Retina (tissue), 1 donor: Measurements from ENCODE around the gene ABCA6.
A peak's percentile ranks its signal among the peaks of the same experiment; 100 is the strongest.
"Not testable (repeated sequence)": the region's sequence is repeated elsewhere in the genome, so short reads cannot be mapped to it uniquely, and the experiment has no call there.

Experiments
- DNase-seq: peaks from one replicate; pipeline ENCODE4 v3.0.0-alpha.2; 2016

The ABCA6 gene

GRCh38 chr17:69070378-69071232, 71.1 kb downstream of the ABCA6 start:
- not testable (repeated sequence) for DNase-seq

- no peak for DNase-seq
Measured at GRCh38 chr17:69069226-69069750, 72.4 kb downstream of the ABCA6 start.

DNA sequence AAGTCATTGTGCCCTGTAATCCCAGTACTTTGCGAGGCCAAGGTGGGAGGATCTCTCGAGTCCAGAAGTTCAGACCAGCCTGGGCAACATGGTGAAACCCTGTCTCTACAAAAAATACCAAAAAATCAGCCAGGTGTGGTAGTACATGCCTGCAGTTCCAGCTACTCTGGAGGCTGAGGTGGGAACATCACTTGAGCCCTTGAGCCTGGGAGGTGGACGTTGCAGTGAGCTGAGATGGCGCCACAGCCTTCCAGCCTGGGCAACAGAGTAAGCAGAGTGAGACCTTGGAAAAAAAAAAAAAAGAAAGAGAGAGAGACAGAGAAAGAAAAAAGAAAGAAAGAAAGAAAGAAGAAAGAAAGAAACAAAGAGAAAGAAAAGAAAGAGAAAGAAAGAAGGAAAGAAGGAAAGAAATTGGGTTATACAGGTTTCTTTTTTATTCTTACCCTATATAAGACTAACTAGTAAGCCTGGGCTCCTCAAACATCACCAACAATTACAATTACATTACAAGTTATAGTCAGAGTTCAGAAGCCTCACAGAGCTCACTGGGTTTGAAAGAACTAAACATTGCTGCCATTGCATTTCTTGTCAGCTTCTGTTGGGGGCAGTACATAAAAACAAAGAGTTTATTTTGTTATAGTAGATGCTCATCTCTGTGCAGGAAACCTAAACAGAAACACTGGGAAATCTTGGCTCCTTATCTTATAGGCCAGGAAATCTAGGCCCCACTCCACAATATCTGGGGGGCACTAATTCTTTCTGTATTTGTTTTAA, 74.2 kb downstream of the ABCA6 start:
- no peak for DNase-seq

- DNase-seq: no peak
Measured at GRCh38 chr17:69066482-69066881, 75.2 kb downstream of the ABCA6 start.

- no peak for DNase-seq
Measured at GRCh38 chr17:69065113-69065512, 76.6 kb downstream of the ABCA6 start.

GRCh38 chr17:69064476-69064875, 77.2 kb downstream of the ABCA6 start:
- no peak for DNase-seq

DNA sequence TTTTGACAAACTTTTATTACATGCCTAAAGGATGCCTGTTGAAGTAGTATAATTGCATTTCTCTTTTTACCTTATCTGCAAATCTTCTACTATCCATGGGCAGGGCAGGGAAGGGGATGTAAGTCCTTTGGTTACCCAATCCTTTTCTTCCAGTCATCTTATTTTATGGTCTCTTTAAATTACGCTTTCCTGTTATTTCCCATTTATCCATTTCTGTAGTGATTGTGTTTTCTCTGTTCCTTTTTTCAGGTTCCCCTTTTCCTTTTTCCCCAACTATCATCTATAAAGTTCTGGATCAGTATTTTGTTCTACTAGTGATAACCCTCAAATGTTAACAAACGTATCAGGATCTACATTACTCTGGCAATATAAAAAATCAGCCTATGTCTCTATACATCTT, 77.7 kb downstream of the ABCA6 start:
- DNase-seq: no peak

DNA sequence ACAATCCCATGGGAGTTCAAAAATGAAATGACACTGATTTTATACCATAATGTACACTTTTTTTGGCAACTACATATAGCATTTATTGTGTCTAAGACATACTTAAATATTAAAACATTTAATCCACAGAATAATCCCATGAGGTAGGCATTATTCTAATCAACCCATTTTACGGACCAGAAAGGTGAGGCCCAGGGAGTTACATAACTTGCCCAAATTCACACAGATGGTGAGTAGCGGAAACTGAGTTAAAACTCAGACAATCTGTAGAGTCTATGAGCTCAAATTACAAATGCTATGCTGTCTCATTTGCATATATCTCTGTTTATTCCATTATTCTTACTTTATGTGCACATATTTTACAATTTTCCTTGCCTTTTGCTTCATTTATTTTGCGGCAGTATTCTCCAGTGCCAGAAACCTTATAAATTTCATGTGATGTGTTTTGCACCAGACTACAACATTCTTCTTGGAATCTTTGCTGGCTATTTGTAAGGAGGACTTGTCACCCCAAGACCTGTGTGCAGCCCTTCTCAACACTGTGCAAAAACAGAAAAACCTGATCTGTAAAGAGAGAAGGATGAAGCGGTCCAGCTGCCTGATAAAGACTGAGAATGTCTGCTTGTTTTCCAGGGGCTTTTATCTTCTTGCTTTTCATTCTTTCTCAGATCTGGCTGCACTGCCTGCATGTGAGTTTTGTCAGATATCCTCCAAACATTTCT, 78.7 kb downstream of the ABCA6 start:
- DNase-seq: no peak

GRCh38 chr17:69061721-69062556, 79.8 kb downstream of the ABCA6 start:
- no peak for DNase-seq

- DNase-seq: peak; percentile 22
Measured at GRCh38 chr17:69060822-69061221, 80.9 kb downstream of the ABCA6 start, which contains the start of gene ABCA9. TSS of gene ABCA9 (minus strand) at chr17:69060927. CDS start at chr17:69051126, 9,801 bp downstream.

GRCh38 chr17:69059458-69060175, 82.1 kb downstream of the ABCA6 start:
- no peak for DNase-seq

DNA sequence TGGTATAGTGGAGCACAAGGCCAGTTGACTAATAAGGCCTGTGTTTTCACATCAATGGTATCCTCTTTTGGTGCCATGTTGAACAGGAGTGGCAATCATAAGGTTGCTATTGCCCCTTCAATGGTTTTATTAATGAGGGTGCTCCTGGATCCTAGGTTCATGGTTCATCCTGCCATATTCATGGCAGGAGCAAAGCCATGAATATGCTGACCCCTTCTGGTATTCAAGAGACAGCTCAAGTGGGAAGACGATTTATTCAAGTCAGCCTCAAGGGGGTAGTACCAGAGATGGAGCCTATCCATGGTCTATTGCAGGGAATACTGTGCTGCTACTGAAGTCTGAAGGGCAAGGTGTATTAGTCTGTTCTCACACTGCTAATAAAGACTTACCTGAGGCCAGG, 83.5 kb downstream of the ABCA6 start:
- DNase-seq: no peak

- no peak for DNase-seq
Measured at GRCh38 chr17:69057280-69057679, 84.4 kb downstream of the ABCA6 start.

GRCh38 chr17:69056179-69056823, 85.4 kb downstream of the ABCA6 start:
- no peak for DNase-seq

DNA sequence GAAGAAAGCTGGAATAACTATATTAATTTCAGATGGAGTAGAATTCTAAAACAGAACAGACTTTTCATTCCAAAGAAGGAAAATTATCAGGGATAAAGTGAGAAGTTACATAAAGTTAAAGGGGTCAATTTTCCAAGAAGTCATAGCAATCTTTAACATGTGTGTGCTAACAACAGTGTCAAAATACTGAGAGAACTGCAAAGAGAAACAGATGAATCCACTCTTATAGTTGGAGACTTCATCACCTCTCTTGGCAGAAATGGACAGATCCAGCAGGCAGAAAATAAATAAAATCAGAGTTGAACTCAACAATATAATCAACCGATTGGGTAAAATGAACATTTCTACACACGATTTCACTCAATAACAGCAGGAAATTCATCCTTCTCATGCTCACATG, 86.4 kb downstream of the ABCA6 start:
- no peak for DNase-seq

DNA sequence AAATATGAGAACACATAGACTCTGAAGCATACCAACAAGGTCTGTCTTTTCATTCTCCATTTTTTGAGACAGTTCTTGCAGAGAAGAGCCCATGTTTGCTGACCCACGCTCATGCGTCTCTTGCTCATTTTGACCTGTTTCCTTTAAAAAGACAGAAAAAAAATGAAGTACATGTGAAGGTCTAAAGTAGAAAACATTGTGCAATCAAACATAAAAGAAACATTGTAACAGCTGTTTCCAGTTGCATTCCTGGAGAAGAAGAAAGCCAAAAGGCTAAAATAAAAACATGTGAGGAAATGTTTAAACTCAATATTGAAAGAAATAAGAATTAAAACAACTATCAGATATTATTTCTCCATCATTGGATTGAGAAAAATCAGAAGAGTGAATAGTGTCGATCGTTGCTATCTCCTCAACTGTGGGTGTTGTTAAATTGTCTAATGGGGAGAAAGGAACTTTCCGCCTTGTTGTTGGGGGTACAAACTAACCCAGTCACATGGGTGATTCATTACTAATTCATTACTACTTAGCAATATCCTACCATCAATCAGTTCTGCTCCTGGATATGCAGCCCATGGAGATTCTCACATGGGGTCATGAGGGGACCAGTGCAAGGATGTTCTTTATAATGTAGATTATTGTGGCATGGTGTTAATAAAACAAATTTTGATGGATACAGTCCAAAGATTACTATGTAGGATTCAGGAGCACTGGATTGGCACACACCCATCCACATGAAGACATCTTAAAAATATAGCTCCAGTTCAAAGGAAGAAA, 90.5 kb downstream of the ABCA6 start:
- DNase-seq: no peak

- DNase-seq: no peak
Measured at GRCh38 chr17:69048634-69049033, 93.1 kb downstream of the ABCA6 start.

DNA sequence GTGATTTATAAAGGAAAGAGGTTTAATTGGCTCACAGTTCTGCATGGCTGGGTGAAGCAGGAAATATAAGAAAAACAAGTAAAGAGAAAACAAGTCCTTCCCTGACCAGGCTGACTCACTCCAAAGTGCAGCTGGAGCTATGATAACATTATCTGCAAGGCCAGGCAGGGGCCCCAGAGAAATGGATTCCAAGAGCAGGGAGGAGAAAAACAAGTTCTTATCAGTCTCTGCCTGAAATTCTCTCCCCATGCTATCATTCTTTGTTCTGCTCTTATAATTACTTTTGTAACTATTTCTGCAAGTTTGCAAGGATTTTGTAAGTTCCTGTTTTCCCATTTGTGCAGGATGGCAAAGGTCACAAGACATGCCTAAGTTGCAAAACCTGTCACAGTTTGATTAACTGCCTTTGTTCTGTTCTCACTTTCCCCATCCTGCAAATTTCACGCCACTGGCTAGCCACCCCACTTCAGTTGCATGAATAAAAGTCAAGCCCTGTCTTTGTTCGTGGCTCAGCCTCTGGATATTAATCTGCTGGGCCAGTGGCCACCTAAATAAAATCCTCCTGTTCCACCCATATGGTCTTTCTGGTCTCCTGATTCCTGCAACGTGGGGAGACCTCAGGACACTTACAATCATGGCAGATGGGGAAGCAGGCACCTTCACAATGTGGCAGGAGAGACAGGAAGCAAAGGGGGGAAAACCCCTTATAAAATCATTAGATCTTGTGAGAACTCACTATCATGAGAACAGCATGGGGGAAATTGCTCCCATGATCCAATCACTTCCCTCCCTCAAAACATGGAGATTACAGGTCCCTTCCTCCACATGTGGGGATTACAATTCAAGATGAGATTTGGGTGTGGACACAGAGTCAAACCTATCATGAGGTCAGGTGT, 94.1 kb downstream of the ABCA6 start:
- no peak for DNase-seq
